Measurements from ENCODE around the gene CMTM8.

- TF ChIP-seq POLR2AphosphoS5 (IDR thresholded peaks at IDR 0.05) (no peak), EP300 (IDR thresholded peaks at IDR 0.05) (no peak), POLR2A (IDR thresholded peaks at IDR 0.05) (no peak)
- TF ChIP-seq, protein P1, sequence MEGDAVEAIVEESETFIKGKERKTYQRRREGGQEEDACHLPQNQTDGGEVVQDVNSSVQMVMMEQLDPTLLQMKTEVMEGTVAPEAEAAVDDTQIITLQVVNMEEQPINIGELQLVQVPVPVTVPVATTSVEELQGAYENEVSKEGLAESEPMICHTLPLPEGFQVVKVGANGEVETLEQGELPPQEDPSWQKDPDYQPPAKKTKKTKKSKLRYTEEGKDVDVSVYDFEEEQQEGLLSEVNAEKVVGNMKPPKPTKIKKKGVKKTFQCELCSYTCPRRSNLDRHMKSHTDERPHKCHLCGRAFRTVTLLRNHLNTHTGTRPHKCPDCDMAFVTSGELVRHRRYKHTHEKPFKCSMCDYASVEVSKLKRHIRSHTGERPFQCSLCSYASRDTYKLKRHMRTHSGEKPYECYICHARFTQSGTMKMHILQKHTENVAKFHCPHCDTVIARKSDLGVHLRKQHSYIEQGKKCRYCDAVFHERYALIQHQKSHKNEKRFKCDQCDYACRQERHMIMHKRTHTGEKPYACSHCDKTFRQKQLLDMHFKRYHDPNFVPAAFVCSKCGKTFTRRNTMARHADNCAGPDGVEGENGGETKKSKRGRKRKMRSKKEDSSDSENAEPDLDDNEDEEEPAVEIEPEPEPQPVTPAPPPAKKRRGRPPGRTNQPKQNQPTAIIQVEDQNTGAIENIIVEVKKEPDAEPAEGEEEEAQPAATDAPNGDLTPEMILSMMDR (IDR thresholded peaks at IDR 0.05) = no peak
Measured at GRCh38 chr3:32203854-32204253, 34.6 kb upstream of the CMTM8 start.
